ENCODE data around the gene MRPS10. TPM values are rescaled to one million over a fixed set of nuclear protein-coding genes. Genes with fewer than 3 reads are reported as not detected.

The MRPS10 gene
- 96.9 and 123 TPM in 2 replicates for total RNA-seq (2014; rRNA removed; shearing (Covaris generic))

GRCh38 chr6:42217519-42218367, at the start of gene MRPS10:
MRPS10 (minus strand) TSS chr6:42217861; CDS start chr6:42217849, 12 bp downstream.
- DNase-seq (ENCODE audit: low read depth), result peak; percentile 97

GRCh38 chr6:42266538-42266937, 48.9 kb upstream of the MRPS10 start:
- no peak for DNase-seq (ENCODE audit: low read depth)

GRCh38 chr6:42264852-42265390, 47.3 kb upstream of the MRPS10 start:
- DNase-seq (ENCODE audit: low read depth), result no peak

- DNase-seq (ENCODE audit: low read depth), result no peak
Observed at GRCh38 chr6:42264162-42264851, 46.6 kb upstream of the MRPS10 start.

- DNase-seq (ENCODE audit: low read depth), result no peak
Observed at GRCh38 chr6:42263165-42263728, 45.6 kb upstream of the MRPS10 start.

- DNase-seq (ENCODE audit: low read depth), result no peak
Observed at GRCh38 chr6:42260972-42261371, 43.3 kb upstream of the MRPS10 start.

- DNase-seq (ENCODE audit: low read depth), result no peak
Observed at GRCh38 chr6:42260396-42260888, 42.8 kb upstream of the MRPS10 start.

GRCh38 chr6:42259841-42260395, 42.3 kb upstream of the MRPS10 start:
- DNase-seq (ENCODE audit: low read depth), result no peak

GRCh38 chr6:42259286-42259685, 41.6 kb upstream of the MRPS10 start:
- DNase-seq (ENCODE audit: low read depth), result no peak

- no peak for DNase-seq (ENCODE audit: low read depth)
Observed at GRCh38 chr6:42257614-42258013, 40.0 kb upstream of the MRPS10 start.

- no peak for DNase-seq (ENCODE audit: low read depth)
Observed at GRCh38 chr6:42257063-42257462, 39.4 kb upstream of the MRPS10 start.

- DNase-seq (ENCODE audit: low read depth), result no peak
Observed at GRCh38 chr6:42255050-42255449, 37.4 kb upstream of the MRPS10 start.

- DNase-seq (ENCODE audit: low read depth), result no peak
Observed at GRCh38 chr6:42254505-42254904, 36.8 kb upstream of the MRPS10 start.

GRCh38 chr6:42251911-42252637, 34.4 kb upstream of the MRPS10 start:
- peak; percentile 28 for DNase-seq (ENCODE audit: low read depth)

GRCh38 chr6:42251500-42251899, 33.8 kb upstream of the MRPS10 start:
- DNase-seq (ENCODE audit: low read depth), result no peak

GRCh38 chr6:42250274-42250931, 32.7 kb upstream of the MRPS10 start:
- DNase-seq (ENCODE audit: low read depth), result no peak

GRCh38 chr6:42249279-42249678, 31.6 kb upstream of the MRPS10 start:
- DNase-seq (ENCODE audit: low read depth), result no peak

- no peak for DNase-seq (ENCODE audit: low read depth)
Observed at GRCh38 chr6:42243046-42243445, 25.4 kb upstream of the MRPS10 start.

- DNase-seq (ENCODE audit: low read depth), result no peak
Observed at GRCh38 chr6:42241915-42242314, 24.3 kb upstream of the MRPS10 start.

GRCh38 chr6:42239736-42240375, 22.2 kb upstream of the MRPS10 start:
- peak; percentile 64 for DNase-seq (ENCODE audit: low read depth)
